ENCODE measurements around the gene POLD2. TPM values are rescaled to one million over a fixed set of nuclear protein-coding genes. Genes with fewer than 3 reads are reported as not detected.

The POLD2 gene
- total and polyA plus RNA-seq, 2 donors (not counting 3 experiments of a cell fraction or from before 2014, with no cell fraction given), result 96.5 to 122 TPM

- Histone ChIP-seq H3K27me3 (ENCODE audit: control insufficient read depth in 2 of 2, insufficient read depth in 2 of 2, low read length in 2 of 2) (peaks cover 29% of the 10 kb centered on the region in 2 experiments), H3K4me2 (ENCODE audit: insufficient read depth, low read length) (no peak overlapping the region), H3K27ac (ENCODE audit: insufficient read depth, low read depth, low read length) (no peak overlapping the region), H3K4me1 (ENCODE audit: control insufficient read depth, extremely low read depth, insufficient read depth, low read length) (no peaks in the 10 kb centered on the region), H3K9ac (replicated peaks; ENCODE audit: extremely low read depth, insufficient read depth, low read length) (no peak overlapping the region), H3K4me3 (replicated peaks in 1 of 3; ENCODE audit: insufficient read depth in 1 of 3, low read depth in 1 of 3, low read length in 3 of 3) (no peak overlapping the region), H3K79me2 (ENCODE audit: control insufficient read depth, insufficient read depth, low read length) (no peaks in the 10 kb centered on the region), H3K9me1 (replicated peaks; ENCODE audit: control insufficient read depth, extremely low read depth, insufficient read depth, low read length) (no peaks in the 10 kb centered on the region), H3K9me3 (replicated peaks; ENCODE audit: control insufficient read depth, insufficient read depth, low read length) (no peaks in the 10 kb centered on the region), H4K20me1 (replicated peaks; ENCODE audit: control insufficient read depth, extremely low read depth, insufficient read depth, low read length) (no peaks in the 10 kb centered on the region), H3K36me3 (ENCODE audit: control insufficient read depth in 2 of 2, extremely low read depth in 1 of 2, insufficient read depth in 2 of 2, low read length in 2 of 2) (no peaks in the 10 kb centered on the region), H2AFZ (ENCODE audit: low read depth, low read length) (peak overlapping the region; percentile 7)
- no peak for FAIRE-seq
- DNase-seq (ENCODE audit: low read depth, low spot score), result no peak
- POLR2A ChIA-PET, result no interaction called here
- CTCF ChIA-PET, result interaction anchor here (1.1 kb wide), 1 partner anchor 107 kb away, joined by 3 read pairs; no protein-coding TSS in a partner anchor
- intact Hi-C loops (cut with micrococcal nuclease) (no loop called here), dilution Hi-C loops (cut with MboI; ENCODE audit: extremely low pct_ligation_motif_present, low sequenced_read_pairs) (no loop called here)
- BruUV-seq (replicated peaks), result no TSS peak
- no peak for TF ChIP-seq POLR2AphosphoS5 (IDR thresholded peaks at IDR 0.05; ENCODE audit: insufficient read depth, low read depth, low read length)
- TF ChIP-seq FOS (IDR thresholded peaks at IDR 0.05; ENCODE audit: borderline replicate concordance, insufficient read depth, low read length), result no peak
- no peak for TF ChIP-seq EZH2 (IDR thresholded peaks at IDR 0.05; ENCODE audit: borderline replicate concordance, low read depth, low read length, severe bottlenecking)
- TF ChIP-seq CTCF (IDR thresholded peaks at IDR 0.05; ENCODE audit: extremely low read depth in 1 of 2, insufficient read depth in 1 of 2, low read depth in 1 of 2, low read length in 2 of 2), result no peak
- TF ChIP-seq GATA2 (IDR thresholded peaks at IDR 0.05; ENCODE audit: insufficient read depth, insufficient read length, low read depth, low read length), result no peak
- TF ChIP-seq JUN (IDR thresholded peaks at IDR 0.05; ENCODE audit: borderline replicate concordance, insufficient read depth, insufficient read length, low read depth), result no peak
- no peak for TF ChIP-seq POLR2A (IDR thresholded peaks at IDR 0.05; ENCODE audit: low read depth, low read length)
- no peak for TF ChIP-seq MAX (IDR thresholded peaks at IDR 0.05; ENCODE audit: insufficient read depth, insufficient read length)
- no peak for TF ChIP-seq MYC (IDR thresholded peaks at IDR 0.05; ENCODE audit: low read depth, low read length)
Observed at GRCh38 chr7:44144968-44145478, 21.7 kb upstream of the POLD2 start.
